Measurements from ENCODE around the gene AMN1.

DNA sequence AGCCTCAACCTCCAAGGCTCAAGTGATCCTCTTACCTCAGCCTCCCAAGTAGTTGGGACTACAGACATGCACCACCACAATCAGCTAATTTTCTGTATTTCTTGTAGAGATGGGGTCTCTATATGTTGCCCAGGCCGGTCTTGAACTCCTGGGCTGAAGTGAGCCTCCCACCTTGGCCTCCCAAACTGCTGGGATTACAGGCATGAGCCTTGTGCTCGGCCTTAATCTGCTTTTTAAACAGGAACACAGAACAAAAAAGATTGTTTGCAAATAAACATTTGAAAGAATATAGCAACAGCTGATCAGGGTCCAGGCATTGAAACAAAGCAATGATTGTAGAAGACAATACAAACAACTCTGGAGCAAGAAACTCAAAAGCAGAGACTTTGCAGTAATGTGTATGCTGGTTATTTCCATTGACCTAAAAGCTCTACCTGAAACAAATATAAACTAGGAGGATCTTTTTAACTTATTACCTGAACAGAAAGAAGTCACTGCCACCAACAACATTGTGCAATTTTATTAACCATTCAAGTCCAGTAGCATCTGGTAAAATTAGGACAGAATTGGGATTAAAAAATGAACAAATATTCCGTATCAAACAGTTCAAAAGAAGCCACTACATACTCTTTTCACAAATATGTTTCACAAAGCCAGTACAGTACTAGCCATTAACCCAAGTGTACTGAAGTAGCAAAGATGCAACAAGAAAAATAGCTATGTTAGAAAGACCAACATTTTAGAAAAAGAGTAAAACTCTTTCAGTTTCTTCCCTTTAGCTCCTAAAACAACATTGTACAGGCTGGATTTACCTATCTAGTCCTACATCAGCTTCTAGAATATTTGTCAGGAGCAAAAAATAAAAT, 14.2 kb downstream of the AMN1 start:
- TF ChIP-seq, protein P1, sequence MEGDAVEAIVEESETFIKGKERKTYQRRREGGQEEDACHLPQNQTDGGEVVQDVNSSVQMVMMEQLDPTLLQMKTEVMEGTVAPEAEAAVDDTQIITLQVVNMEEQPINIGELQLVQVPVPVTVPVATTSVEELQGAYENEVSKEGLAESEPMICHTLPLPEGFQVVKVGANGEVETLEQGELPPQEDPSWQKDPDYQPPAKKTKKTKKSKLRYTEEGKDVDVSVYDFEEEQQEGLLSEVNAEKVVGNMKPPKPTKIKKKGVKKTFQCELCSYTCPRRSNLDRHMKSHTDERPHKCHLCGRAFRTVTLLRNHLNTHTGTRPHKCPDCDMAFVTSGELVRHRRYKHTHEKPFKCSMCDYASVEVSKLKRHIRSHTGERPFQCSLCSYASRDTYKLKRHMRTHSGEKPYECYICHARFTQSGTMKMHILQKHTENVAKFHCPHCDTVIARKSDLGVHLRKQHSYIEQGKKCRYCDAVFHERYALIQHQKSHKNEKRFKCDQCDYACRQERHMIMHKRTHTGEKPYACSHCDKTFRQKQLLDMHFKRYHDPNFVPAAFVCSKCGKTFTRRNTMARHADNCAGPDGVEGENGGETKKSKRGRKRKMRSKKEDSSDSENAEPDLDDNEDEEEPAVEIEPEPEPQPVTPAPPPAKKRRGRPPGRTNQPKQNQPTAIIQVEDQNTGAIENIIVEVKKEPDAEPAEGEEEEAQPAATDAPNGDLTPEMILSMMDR (conservative IDR thresholded peaks at IDR 0.05) = no peak
- TF ChIP-seq ZFX (IDR thresholded peaks at IDR 0.05) = no peak
